GM23338 (cell line): ENCODE measurements around the gene ARRDC4. TPM values are rescaled to one million over a fixed set of nuclear protein-coding genes. Genes with fewer than 3 reads are reported as not detected.

Source experiments
- ATAC-seq: fragments of 200-7000 bp; cut with Tn5 transposase; 3 replicates; pipeline ENCODE4 v1.9.1; 2020
- DNase-seq: peaks from one replicate; pipeline ENCODE4 v3.0.0-alpha.2; 2015; ENCODE audit warnings: low spot score
- H2AFZ ChIP-seq: fragments of 200-600 bp; sonication (generic); 2 replicates; pipeline ENCODE4 v1.8.0; 2016; ENCODE audit warnings: antibody characterized with exemption, mild to moderate bottlenecking, moderate library complexity
- H3F3A ChIP-seq: fragments of 200-600 bp; sonication (generic); replicated peaks from 2 replicates; pipeline ENCODE4 v1.8.0; 2017; ENCODE audit warnings: antibody characterized with exemption, mixed run types, low read depth
- H3K27ac ChIP-seq: fragments of 200-600 bp; sonication (generic); 2 replicates; pipeline ENCODE4 v1.6.1; 2016; ENCODE audit warnings: low read depth
- H3K27me3 ChIP-seq: fragments of 200-600 bp; sonication (generic); 2 replicates; pipeline ENCODE4 v1.8.0; 2016; ENCODE audit warnings: mild to moderate bottlenecking, mixed run types, moderate library complexity; ENCODE audit not compliant: insufficient read depth
- H3K36me3 ChIP-seq: fragments of 200-600 bp; sonication (generic); 2 replicates; pipeline ENCODE4 v1.8.0; 2016; ENCODE audit warnings: mild to moderate bottlenecking; ENCODE audit not compliant: insufficient read depth
- H3K4me1 ChIP-seq: fragments of 200-600 bp; sonication (generic); 2 replicates; pipeline ENCODE4 v1.8.0; 2016; ENCODE audit warnings: mild to moderate bottlenecking, moderate library complexity; ENCODE audit not compliant: insufficient read depth
- H3K4me2 ChIP-seq: fragments of 200-600 bp; sonication (generic); 2 replicates; pipeline ENCODE4 v1.7.1; 2017; ENCODE audit warnings: mixed run types
- H3K4me3 ChIP-seq: fragments of 200-600 bp; sonication (generic); 2 replicates; pipeline ENCODE4 v1.6.1; 2016; ENCODE audit warnings: mixed run types
- H3K79me2 ChIP-seq: fragments of 200-600 bp; sonication (generic); replicated peaks from 2 replicates; pipeline ENCODE4 v1.8.0; 2017; ENCODE audit warnings: mild to moderate bottlenecking; ENCODE audit not compliant: insufficient read depth
- H3K9me2 ChIP-seq: fragments of 200-600 bp; sonication (generic); 2 replicates; pipeline ENCODE4 v1.8.0; 2017; ENCODE audit not compliant: insufficient read depth
- H4K20me1 ChIP-seq: fragments of 200-600 bp; sonication (generic); replicated peaks from 2 replicates; pipeline ENCODE4 v1.8.0; 2017; ENCODE audit warnings: mild to moderate bottlenecking; ENCODE audit not compliant: insufficient read depth
- H3K27ac Mint-ChIP-seq: 2 replicates; pipeline ENCODE4 v1.8.0; 2020; ENCODE audit warnings: inconsistent platforms, mild to moderate bottlenecking, moderate library complexity, mixed read lengths
- H3K27me3 Mint-ChIP-seq: 3 replicates; pipeline ENCODE4 v1.8.0; 2022; ENCODE audit warnings: low read depth, mild to moderate bottlenecking, moderate library complexity, mixed read lengths, inconsistent platforms; ENCODE audit not compliant: insufficient read depth, poor library complexity
- H3K36me3 Mint-ChIP-seq: 3 replicates; pipeline ENCODE4 v1.8.0; 2021; ENCODE audit warnings: low read depth, mild to moderate bottlenecking, inconsistent platforms, moderate library complexity, mixed read lengths
- H3K4me1 Mint-ChIP-seq: 3 replicates; pipeline ENCODE4 v1.8.0; 2020; ENCODE audit warnings: mild to moderate bottlenecking, inconsistent platforms, mixed read lengths
- H3K4me3 Mint-ChIP-seq: 3 replicates; pipeline ENCODE4 v1.8.0; 2021; ENCODE audit warnings: moderate library complexity, mild to moderate bottlenecking, inconsistent platforms, mixed read lengths
- H3K9me3 Mint-ChIP-seq: 3 replicates; pipeline ENCODE4 v1.8.0; 2020; ENCODE audit warnings: moderate library complexity, mild to moderate bottlenecking, inconsistent platforms, mixed read lengths
- CTCF ChIP-seq, 2 experiments: fragments of 200-600 bp in 1 of 2; sonication (generic) in 1 of 2; conservative IDR thresholded peaks; 2 replicates each; pipeline versions ENCODE4 v1.5.1 to v1.6.1; 2016 to 2017; ENCODE audit warnings: antibody characterized with exemption in 2 of 2, low read depth in 2 of 2, mild to moderate bottlenecking in 2 of 2, moderate library complexity in 1 of 2
- EZH2 ChIP-seq: fragments of 200-600 bp; sonication (generic); IDR thresholded peaks from one replicate; pipeline ENCODE4 v1.8.0; 2017; ENCODE audit warnings: antibody characterized with exemption, mild to moderate bottlenecking, low read depth; ENCODE audit not compliant: unreplicated experiment
- EZH2phosphoT487 ChIP-seq: fragments of 200-600 bp; sonication (generic); IDR thresholded peaks from one replicate; pipeline ENCODE4 v1.8.1; 2018; ENCODE audit warnings: antibody characterized with exemption; ENCODE audit not compliant: unreplicated experiment
- JUNB ChIP-seq: IDR thresholded peaks from one replicate; pipeline ENCODE4 v1.6.1; 2016; ENCODE audit warnings: antibody characterized with exemption; ENCODE audit not compliant: unreplicated experiment
- NANOG ChIP-seq: IDR thresholded peaks from 2 replicates; pipeline ENCODE4 v1.6.1; 2016; ENCODE audit warnings: antibody characterized with exemption, borderline replicate concordance
- POLR2AphosphoS5 ChIP-seq: IDR thresholded peaks from 2 replicates; pipeline ENCODE4 v1.6.1; 2016; ENCODE audit warnings: antibody characterized with exemption, low read depth
- STAT1 ChIP-seq: IDR thresholded peaks from one replicate; pipeline ENCODE4 v1.6.1; 2016; ENCODE audit warnings: antibody characterized with exemption; ENCODE audit not compliant: unreplicated experiment
- ZNF114 ChIP-seq: fragments of 250-450 bp; sonication (Bioruptor Pico); IDR thresholded peaks from 2 replicates; pipeline ENCODE4 v1.5.0; 2020; ENCODE audit warnings: mild to moderate bottlenecking, moderate library complexity
- ZNF462 ChIP-seq: fragments of 250-450 bp; sonication (Bioruptor Pico); IDR thresholded peaks from 2 replicates; pipeline ENCODE4 v1.5.0; 2020; ENCODE audit warnings: mild to moderate bottlenecking, moderate library complexity
- long read RNA-seq: library from polyadenylated mRNA; unstranded; transcript quantifications from one replicate; pipeline ENCODE4 v2.0.0, GENCODE V29; 2020; ENCODE audit not compliant: unreplicated experiment
- polyA plus RNA-seq: library from polyadenylated mRNA; unstranded; fragments of >200 nt; fragmentation: Nextera tagmentation; extraction: Ambion mirVana; gene quantifications from 2 replicates; pipeline ENCODE4 v1.2.1, GENCODE V29; 2016
- total RNA-seq: library from RNA; depleted of rRNA; stranded (reverse); fragments of >200 nt; shearing (Covaris generic); gene quantifications from 2 replicates; pipeline ENCODE4 v1.2.3, GENCODE V29; 2014; rRNA removed
- TF ChIP-seq, protein P1 (sequence below): IDR thresholded peaks from 2 replicates; pipeline ENCODE4 v1.6.1; 2016; ENCODE audit warnings: antibody characterized with exemption
- TF ChIP-seq, protein P2 (sequence below): IDR thresholded peaks from one replicate; pipeline ENCODE4 v1.6.1; 2018; ENCODE audit warnings: antibody characterized with exemption; ENCODE audit not compliant: unreplicated experiment

Gene ARRDC4, protein sequence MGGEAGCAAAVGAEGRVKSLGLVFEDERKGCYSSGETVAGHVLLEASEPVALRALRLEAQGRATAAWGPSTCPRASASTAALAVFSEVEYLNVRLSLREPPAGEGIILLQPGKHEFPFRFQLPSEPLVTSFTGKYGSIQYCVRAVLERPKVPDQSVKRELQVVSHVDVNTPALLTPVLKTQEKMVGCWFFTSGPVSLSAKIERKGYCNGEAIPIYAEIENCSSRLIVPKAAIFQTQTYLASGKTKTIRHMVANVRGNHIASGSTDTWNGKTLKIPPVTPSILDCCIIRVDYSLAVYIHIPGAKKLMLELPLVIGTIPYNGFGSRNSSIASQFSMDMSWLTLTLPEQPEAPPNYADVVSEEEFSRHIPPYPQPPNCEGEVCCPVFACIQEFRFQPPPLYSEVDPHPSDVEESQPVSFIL
- total RNA-seq = 6.2 and 6.9 TPM in 2 replicates
- polyA plus RNA-seq = 2.0 and 2.1 TPM in 2 replicates
- long read RNA-seq, full-length matches to known transcripts = 6 of 6 reads
- long read RNA-seq, partial matches to known transcripts = 0 of 6 reads
- long read RNA-seq, other reads (novel, unspliced or antisense) = 0 of 6 reads

DNA sequence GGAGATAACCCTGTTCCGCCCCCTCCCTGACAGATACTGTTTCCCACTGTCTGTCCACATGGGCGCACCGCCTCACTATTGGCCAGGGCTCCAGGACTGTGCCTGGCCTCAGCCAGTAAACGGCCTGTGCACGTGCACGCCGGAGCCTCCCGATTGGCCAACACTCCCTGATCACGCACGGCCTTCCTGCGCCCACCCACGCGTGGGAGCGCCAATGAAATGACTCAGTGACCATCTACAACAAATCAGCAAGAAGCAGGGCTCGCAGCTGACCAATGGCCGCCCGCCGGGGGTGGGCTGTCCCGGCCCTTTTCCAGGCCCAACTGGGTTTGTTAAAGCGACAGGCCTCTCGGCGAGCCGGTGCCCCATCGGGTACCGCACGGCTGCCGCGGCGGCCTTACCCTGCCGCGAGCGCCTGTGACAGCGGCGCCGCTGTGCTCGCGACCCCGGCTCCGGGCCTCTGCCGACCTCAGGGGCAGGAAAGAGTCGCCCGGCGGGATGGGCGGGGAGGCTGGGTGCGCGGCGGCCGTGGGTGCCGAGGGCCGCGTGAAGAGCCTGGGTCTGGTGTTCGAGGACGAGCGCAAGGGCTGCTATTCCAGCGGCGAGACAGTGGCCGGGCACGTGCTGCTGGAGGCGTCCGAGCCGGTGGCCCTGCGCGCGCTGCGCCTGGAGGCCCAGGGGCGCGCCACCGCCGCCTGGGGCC lies at the start of gene ARRDC4:
ARRDC4 (plus strand) TSS at position 340 of the 703 bp plus-strand sequence; CDS start at position 499, 159 bp downstream.
- H3K27ac ChIP-seq = no peak within 1 kb of the TSS
- no peak for TF ChIP-seq ZNF462
- TF ChIP-seq EZH2 = no peak
- no peak for TF ChIP-seq ZNF114
- no peak for TF ChIP-seq NANOG
- TF ChIP-seq, protein P1, sequence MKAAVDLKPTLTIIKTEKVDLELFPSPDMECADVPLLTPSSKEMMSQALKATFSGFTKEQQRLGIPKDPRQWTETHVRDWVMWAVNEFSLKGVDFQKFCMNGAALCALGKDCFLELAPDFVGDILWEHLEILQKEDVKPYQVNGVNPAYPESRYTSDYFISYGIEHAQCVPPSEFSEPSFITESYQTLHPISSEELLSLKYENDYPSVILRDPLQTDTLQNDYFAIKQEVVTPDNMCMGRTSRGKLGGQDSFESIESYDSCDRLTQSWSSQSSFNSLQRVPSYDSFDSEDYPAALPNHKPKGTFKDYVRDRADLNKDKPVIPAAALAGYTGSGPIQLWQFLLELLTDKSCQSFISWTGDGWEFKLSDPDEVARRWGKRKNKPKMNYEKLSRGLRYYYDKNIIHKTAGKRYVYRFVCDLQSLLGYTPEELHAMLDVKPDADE = no peak
- TF ChIP-seq, protein P2, sequence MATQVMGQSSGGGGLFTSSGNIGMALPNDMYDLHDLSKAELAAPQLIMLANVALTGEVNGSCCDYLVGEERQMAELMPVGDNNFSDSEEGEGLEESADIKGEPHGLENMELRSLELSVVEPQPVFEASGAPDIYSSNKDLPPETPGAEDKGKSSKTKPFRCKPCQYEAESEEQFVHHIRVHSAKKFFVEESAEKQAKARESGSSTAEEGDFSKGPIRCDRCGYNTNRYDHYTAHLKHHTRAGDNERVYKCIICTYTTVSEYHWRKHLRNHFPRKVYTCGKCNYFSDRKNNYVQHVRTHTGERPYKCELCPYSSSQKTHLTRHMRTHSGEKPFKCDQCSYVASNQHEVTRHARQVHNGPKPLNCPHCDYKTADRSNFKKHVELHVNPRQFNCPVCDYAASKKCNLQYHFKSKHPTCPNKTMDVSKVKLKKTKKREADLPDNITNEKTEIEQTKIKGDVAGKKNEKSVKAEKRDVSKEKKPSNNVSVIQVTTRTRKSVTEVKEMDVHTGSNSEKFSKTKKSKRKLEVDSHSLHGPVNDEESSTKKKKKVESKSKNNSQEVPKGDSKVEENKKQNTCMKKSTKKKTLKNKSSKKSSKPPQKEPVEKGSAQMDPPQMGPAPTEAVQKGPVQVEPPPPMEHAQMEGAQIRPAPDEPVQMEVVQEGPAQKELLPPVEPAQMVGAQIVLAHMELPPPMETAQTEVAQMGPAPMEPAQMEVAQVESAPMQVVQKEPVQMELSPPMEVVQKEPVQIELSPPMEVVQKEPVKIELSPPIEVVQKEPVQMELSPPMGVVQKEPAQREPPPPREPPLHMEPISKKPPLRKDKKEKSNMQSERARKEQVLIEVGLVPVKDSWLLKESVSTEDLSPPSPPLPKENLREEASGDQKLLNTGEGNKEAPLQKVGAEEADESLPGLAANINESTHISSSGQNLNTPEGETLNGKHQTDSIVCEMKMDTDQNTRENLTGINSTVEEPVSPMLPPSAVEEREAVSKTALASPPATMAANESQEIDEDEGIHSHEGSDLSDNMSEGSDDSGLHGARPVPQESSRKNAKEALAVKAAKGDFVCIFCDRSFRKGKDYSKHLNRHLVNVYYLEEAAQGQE = no peak
- no peak for TF ChIP-seq STAT1
- TF ChIP-seq JUNB = no peak
- no peak for TF ChIP-seq EZH2phosphoT487
- no peak for TF ChIP-seq CTCF (conservative IDR thresholded peaks at IDR 0.05; ENCODE audit: low read depth in 2 of 2)
- TF ChIP-seq POLR2AphosphoS5 = 0 out of 2 replicates have a peak, but pooled peaks have one; percentile 36

More for the DNA sequence above, at the start of gene ARRDC4:
- Histone ChIP-seq H3K79me2 (no peaks in the 10 kb centered on the region; the same call in 1 of the 2 replicates), H3F3A (no peaks in the 10 kb centered on the region), H3K4me2 (peak within 1 kb of the TSS; percentile 92), H3K4me1 (no peaks in the 10 kb centered on the region), H4K20me1 (no peaks in the 10 kb centered on the region), H2AFZ (peak within 1 kb of the TSS; percentile 96), H3K9me2 (no peaks in the 10 kb centered on the region), H3K4me3 (peak within 1 kb of the TSS; percentile 77), H3K27me3 (peaks cover 7% of the 10 kb centered on the region; the same call in 1 of the 2 replicates), H3K36me3 (no peaks in the 10 kb centered on the region)
- Mint-ChIP-seq H3K4me1 (peaks cover 5% of the 10 kb centered on the region), H3K9me3 (no peaks in the 10 kb centered on the region; the same call in 2 of the 3 replicates), H3K4me3 (peak within 1 kb of the TSS; percentile 91), H3K36me3 (no peaks in the 10 kb centered on the region), H3K27me3 (peaks cover 4% of the 10 kb centered on the region), H3K27ac (no peak within 1 kb of the TSS)
- peak; percentile 99 for DNase-seq
- ATAC-seq = peak; percentile 96
